GM12878 (cell line): ENCODE results near the gene DNAH1. TPM values are rescaled to one million over a fixed set of nuclear protein-coding genes. Genes with fewer than 3 reads are reported as not detected.

Experiments
- ATF2 ChIP-seq: IDR thresholded peaks from 2 replicates; pipeline ENCODE4 v1.6.1; 2012; ENCODE audit warnings: low read length, inconsistent platforms
- BACH1 ChIP-seq: fragments of 450-650 bp; IDR thresholded peaks from 2 replicates; pipeline ENCODE4 v1.6.1; 2017; ENCODE audit warnings: mild to moderate bottlenecking, borderline replicate concordance
- CEBPZ ChIP-seq: fragments of 150-350 bp; IDR thresholded peaks from 2 replicates; pipeline ENCODE4 v1.6.1; 2016; ENCODE audit warnings: low read depth, low read length
- NRF1 ChIP-seq: conservative IDR thresholded peaks from 2 replicates; pipeline ENCODE4 v1.6.1; 2011; ENCODE audit warnings: mild to moderate bottlenecking, low read depth, low read length, improper control_type of control experiment
- POLR2AphosphoS2 ChIP-seq: IDR thresholded peaks from 2 replicates; pipeline ENCODE4 v1.6.1; 2011; ENCODE audit warnings: low read depth, mild to moderate bottlenecking, low read length, improper control_type of control experiment, moderate library complexity
- POU2F2 ChIP-seq: IDR thresholded peaks from 3 replicates; pipeline ENCODE4 v1.6.1; 2011; ENCODE audit warnings: low read depth, mild to moderate bottlenecking, low read length, borderline replicate concordance
- TARDBP ChIP-seq: IDR thresholded peaks from 2 replicates; pipeline ENCODE4 v1.6.1; 2016; ENCODE audit warnings: borderline replicate concordance
- ZNF622 ChIP-seq: fragments of 450-650 bp; IDR thresholded peaks from 2 replicates; pipeline ENCODE4 v1.6.1; 2017; ENCODE audit warnings: mild to moderate bottlenecking, inconsistent platforms
- polyA plus RNA-seq, 11 experiments: library from polyadenylated mRNA; depleted of rRNA in 4 of 11; unstranded in 6 of 11; stranded (reverse) in 5 of 11; fragments of >200 nt; fragmentation: Nextera tagmentation in 4 of 11; fragmentation: Illumina TruSeq in 1 of 11; extraction: Ambion mirVana in 4 of 11; extraction: Trizol in 1 of 11; gene quantifications; 1 replicate in 1 of 11; 2 replicates in 10 of 11; pipeline versions ENCODE4 v1.2.1 to v1.2.3, GENCODE V29; 2011 to 2016; ENCODE audit warnings: inconsistent platforms in 2 of 11, missing spikeins in 2 of 11, low read depth in 1 of 11
- total RNA-seq, 4 experiments: library from RNA; depleted of rRNA in 3 of 4; stranded (reverse); fragments of >200 nt in 3 of 4; fragmentation: Illumina TruSeq in 1 of 4; extraction: Trizol in 1 of 4; gene quantifications; 2 replicates each; pipeline versions ENCODE4 v1.2.1 to v1.2.3, GENCODE V29; 2013 to 2021

Gene DNAH1
- total and polyA plus RNA-seq, 10 of the 15 experiments (the other 5 are each of a cell fraction or from before 2014, with no cell fraction given) = 0.31 to 5.8 (median 2.7) TPM

- TF ChIP-seq CEBPZ (no peak), POU2F2 (no peak), ZNF622 (no peak), ATF2 (no peak), TARDBP (no peak), BACH1 (no peak), NRF1 (no peak), POLR2AphosphoS2 (no peak)
Measured at GRCh38 chr3:52438104-52438376, 121.9 kb downstream of the DNAH1 start (continued).
